Rectal smooth muscle tissue (tissue), 1 donor: Measurements from ENCODE around the gene DMXL1.

Source experiments
- H3K27ac ChIP-seq: one replicate; pipeline ENCODE4 v1.7.0; 2013; ENCODE audit warnings: low read depth, low read length, inconsistent platforms
- H3K27me3 ChIP-seq: one replicate; pipeline ENCODE4 v1.7.0; 2013; ENCODE audit warnings: low read length; ENCODE audit not compliant: control insufficient read depth, insufficient read depth
- H3K36me3 ChIP-seq: one replicate; pipeline ENCODE4 v1.7.0; 2013; ENCODE audit warnings: low read length; ENCODE audit not compliant: control insufficient read depth, insufficient read depth
- H3K4me1 ChIP-seq: one replicate; pipeline ENCODE4 v1.7.0; 2013; ENCODE audit warnings: low read length; ENCODE audit not compliant: control insufficient read depth, insufficient read depth
- H3K4me3 ChIP-seq: one replicate; pipeline ENCODE4 v1.7.0; 2013; ENCODE audit warnings: low read length
- H3K9ac ChIP-seq: one replicate; pipeline ENCODE4 v1.7.0; 2013; ENCODE audit warnings: low read length

DMXL1 gene

DNA sequence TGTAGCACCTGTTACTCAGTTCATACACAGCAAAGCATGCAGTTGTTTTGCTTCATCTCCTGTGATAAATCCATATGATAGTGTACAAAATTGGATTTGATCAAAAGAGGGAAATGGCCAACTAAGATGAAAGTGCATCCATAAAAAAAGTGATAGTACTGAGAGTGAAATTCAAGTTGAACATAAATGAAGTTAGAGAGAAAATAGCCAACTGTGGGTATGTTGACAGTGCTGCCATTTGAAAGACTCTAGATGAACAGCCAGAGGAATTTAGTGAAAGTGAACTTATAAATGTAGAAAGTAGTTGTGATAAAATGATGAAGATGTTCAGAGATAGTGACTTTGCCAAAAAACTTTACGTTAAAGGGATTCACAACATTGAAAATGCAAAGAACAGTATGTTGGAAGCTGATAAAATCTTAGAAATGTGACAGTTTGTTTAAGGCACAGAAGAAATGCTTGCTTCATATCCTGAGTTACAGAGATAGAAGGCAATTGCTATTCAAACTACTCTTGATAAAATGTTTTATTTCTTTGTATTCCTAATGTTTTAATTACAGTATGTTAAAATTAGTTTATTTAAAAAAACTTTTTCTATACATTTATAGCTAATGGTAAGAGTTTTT lies 119.7 kb downstream of the DMXL1 start:
- Histone ChIP-seq H3K36me3 (peaks cover 7% of the 10 kb centered on the region), H3K9ac (no peak overlapping the region), H3K27me3 (no peaks in the 10 kb centered on the region), H3K4me1 (no peaks in the 10 kb centered on the region), H3K27ac (no peak overlapping the region), H3K4me3 (no peak overlapping the region)

DNA sequence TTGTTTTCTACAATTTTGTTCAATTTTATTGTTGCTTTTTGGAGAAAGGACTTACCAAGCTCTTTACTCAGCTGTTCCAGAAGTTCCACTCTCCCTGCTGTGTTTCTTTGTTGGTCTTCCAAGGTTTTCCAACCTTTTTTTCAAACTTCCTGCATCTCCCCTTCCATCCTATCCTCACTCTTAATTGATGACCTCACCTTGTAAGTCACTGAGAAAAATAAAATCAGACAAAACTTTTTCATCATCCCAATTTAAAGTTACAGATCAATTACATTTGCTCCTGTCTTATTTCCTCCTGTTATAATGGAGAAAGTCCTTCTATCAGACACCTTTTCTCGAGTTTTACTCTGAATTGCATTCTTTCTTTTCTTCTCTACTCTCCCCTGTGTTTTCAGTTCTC lies 121.1 kb downstream of the DMXL1 start:
- peaks cover 7% of the 10 kb centered on the region for H3K36me3 ChIP-seq
- no peaks in the 10 kb centered on the region for H3K4me1 ChIP-seq
- H3K4me3 ChIP-seq: no peak overlapping the region
- H3K9ac ChIP-seq: no peak overlapping the region
- no peak overlapping the region for H3K27ac ChIP-seq
- H3K27me3 ChIP-seq: no peaks in the 10 kb centered on the region

DNA sequence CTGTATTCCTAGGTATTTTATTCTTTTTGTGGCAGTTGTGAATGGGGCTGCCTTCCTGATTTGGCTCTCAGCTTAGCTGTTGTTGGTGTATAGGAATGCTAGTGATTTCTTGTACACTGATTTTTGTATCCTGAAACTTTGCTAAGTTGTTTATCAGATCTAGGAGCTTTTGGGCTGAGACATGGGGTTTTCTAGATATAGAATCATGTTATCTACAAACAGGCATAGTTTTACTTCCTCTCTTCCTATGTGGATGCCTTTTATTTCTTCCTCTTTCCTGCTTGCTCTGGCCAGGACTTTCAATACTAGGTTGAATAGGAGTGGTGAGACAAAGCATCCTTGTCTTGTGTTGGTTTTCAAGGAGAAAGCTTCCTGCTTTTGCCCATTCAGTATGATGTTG lies 129.9 kb downstream of the DMXL1 start:
- H3K27me3 ChIP-seq: no peaks in the 10 kb centered on the region
- H3K27ac ChIP-seq: no peak overlapping the region
- no peak overlapping the region for H3K4me3 ChIP-seq
- no peak overlapping the region for H3K9ac ChIP-seq
- H3K36me3 ChIP-seq: peaks cover 10% of the 10 kb centered on the region
- H3K4me1 ChIP-seq: no peaks in the 10 kb centered on the region

DNA sequence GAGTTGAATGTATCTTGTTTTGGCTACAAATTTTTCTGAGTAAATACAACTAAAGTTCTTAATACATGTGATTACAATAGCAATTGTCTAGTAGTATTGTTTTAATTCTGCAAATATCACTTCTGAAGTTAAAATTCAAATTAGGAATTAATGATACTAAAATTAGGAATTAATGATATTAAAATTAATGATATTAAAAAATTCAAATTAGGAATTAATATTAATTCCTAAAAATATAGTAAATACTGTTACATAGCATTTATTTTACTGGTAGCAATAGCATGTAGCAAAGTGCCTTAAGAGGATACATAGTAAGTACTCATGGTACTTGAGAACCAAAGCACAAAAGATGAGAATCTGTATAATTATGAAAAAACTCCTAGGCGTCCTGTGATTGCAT lies 136.2 kb downstream of the DMXL1 start:
- H3K27me3 ChIP-seq: no peaks in the 10 kb centered on the region
- H3K4me3 ChIP-seq: no peak overlapping the region
- no peak overlapping the region for H3K9ac ChIP-seq
- no peak overlapping the region for H3K27ac ChIP-seq
- H3K4me1 ChIP-seq: no peaks in the 10 kb centered on the region
- H3K36me3 ChIP-seq: peaks cover 2% of the 10 kb centered on the region

DNA sequence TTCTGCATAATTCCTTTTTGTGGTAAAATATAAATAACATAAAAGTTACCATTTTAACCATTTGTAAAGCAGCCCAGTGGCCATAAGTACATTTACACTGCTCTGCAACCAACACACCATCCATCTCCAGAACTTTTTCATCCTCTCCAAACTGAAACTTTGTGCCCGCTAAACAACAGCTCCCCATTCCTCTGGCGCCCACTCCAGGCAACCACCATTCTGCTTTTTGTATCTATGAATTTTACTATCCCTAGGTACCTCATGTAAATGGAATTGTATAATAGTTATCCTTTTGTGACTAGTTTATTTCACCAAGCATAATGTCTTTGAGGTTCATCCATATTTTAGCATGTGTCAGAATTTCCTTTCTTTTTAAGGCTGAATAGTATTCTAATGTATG lies 141.1 kb downstream of the DMXL1 start:
- Histone ChIP-seq H3K27ac (no peak overlapping the region), H3K9ac (no peak overlapping the region), H3K4me1 (no peaks in the 10 kb centered on the region), H3K36me3 (peaks cover 2% of the 10 kb centered on the region), H3K4me3 (no peak overlapping the region), H3K27me3 (no peaks in the 10 kb centered on the region)

DNA sequence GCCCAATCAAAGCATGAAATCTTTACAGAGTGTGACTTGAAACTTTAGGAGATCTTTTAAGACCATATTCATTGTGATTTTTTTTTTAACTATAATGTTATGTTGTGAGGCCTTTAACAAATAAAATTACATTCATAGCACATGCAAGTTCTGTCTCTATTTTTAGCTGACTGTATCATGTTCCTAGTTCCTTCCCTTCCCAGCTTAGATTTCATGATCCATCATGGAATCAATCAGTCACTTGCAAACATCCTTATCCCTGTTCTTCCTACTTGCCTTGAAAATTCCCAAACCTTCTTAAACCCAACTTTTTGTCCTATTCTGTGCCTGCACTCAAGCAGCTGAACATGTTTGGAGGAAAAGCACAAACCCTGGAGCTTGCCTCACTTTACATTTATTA lies 141.8 kb downstream of the DMXL1 start:
- Histone ChIP-seq H3K4me3 (no peak overlapping the region), H3K36me3 (peaks cover 2% of the 10 kb centered on the region), H3K27me3 (no peaks in the 10 kb centered on the region), H3K27ac (no peak overlapping the region), H3K9ac (no peak overlapping the region), H3K4me1 (no peaks in the 10 kb centered on the region)

DNA sequence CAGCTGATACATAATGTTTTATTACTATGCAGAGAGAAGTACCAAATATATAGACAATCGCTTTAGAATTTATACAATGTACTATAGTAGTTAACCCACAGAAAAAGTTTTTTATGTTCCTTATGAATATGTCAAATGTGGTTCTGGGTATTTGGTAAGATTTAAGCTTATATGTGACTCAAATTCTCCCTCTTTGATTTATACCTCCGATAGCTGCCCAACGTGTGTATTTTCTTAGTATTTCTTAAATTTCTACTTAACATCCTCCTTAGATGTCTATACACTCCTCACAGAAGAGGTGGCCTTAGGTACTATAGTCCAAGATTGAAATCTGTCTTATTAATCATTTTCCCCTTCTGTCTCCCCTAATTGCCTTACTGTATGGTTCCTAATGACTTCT lies 146.3 kb downstream of the DMXL1 start:
- Histone ChIP-seq H3K27me3 (no peaks in the 10 kb centered on the region), H3K27ac (no peak overlapping the region), H3K4me1 (no peaks in the 10 kb centered on the region), H3K9ac (no peak overlapping the region), H3K4me3 (no peak overlapping the region), H3K36me3 (no peaks in the 10 kb centered on the region)

DNA sequence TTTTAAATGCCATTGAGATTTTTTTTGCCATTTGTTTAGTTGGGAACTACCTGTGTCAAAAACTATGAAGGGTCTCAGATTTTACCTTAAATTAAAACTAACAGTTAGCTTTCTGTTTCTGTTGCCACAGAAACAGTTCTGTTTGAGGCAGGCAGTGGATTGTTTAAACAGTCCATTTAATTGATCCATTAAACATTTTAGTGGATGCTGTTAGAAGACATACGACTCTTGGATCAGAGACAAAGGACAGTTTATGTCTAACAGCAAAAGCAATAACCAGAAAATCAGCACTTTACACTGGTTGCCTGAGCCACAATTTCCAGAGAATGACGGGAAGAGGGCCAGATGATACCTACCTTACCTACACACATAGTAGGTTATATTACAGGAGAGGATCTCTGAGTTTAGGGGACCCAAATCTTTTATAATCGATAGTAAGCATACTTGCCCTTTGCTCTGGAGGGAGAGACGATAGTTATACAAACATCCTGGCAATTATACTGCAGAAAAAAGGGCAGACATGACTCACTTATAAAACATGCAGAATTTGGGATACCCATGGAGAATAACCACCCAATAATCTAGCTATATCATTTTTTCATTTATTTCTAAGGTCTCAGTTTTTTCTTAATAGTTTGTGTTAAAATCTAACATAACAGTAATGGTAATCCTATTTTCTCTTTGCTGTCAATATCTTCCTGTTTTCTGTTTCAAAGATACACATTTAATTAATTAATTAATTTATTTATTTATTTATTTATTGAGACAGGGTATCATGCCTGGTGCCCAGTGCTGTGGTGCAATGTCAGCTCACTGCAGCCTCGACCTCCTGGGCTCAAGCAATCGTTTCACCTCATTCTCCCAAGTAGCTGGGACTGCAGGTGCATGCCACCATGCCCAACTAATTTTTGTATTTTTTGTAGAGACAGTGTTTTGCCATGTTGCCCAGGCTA lies 148.2 kb downstream of the DMXL1 start:
- Histone ChIP-seq H3K4me1 (no peaks in the 10 kb centered on the region), H3K27me3 (no peaks in the 10 kb centered on the region), H3K27ac (no peak overlapping the region), H3K9ac (no peak overlapping the region), H3K4me3 (no peak overlapping the region), H3K36me3 (no peaks in the 10 kb centered on the region)

DNA sequence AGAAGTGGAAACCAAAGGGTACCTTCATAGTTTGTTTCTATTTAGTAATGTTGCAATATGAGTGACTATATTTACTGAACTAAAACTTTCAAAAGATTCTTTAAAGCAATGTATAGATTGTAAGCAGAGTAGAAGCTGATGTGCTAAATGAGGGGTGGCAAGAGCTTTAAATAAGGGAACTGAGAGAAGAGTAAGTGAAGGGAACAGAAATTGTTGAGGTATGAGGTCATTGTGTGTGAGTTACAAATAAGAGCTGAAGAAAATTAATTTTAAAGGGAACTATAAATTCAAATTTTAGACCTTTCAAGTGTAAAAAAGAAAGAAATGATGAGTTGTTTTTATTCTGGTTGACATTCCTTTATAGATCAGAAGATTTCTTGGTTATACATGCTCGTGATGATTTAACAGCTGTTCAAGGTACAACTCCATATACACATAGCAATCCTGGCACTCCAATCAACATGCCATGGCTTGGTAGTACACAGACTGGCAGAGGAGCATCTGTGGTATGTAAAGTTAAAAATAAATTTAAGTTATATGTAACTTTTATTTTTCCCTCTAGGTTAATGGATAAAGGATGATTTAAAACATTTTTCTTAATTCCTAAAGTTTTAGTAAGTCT lies 149.8 kb downstream of the DMXL1 start:
- no peak overlapping the region for H3K27ac ChIP-seq
- no peaks in the 10 kb centered on the region for H3K4me1 ChIP-seq
- H3K36me3 ChIP-seq: no peaks in the 10 kb centered on the region
- no peaks in the 10 kb centered on the region for H3K27me3 ChIP-seq
- no peak overlapping the region for H3K9ac ChIP-seq
- H3K4me3 ChIP-seq: no peak overlapping the region

DNA sequence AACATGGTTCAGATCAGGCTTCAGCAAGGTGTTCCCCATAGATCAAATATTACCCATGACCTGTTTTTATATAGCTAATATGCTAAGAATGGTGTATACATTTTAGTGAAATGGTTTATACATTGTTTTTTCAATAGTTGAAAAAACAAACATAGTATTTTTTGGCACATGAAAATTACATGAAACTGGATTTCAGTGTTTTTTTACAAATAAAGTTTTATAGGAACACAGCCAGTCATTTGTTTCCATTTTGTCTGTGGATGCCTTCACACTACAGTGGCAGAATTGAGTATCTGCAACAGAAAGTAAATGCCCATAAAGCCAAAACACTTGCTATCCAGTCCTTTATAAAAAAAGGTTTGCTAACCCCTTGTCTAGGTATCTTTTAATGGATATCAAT lies 150.4 kb downstream of the DMXL1 start:
- H3K36me3 ChIP-seq: no peaks in the 10 kb centered on the region
- H3K27ac ChIP-seq: no peak overlapping the region
- no peak overlapping the region for H3K4me3 ChIP-seq
- no peaks in the 10 kb centered on the region for H3K27me3 ChIP-seq
- no peak overlapping the region for H3K9ac ChIP-seq
- no peaks in the 10 kb centered on the region for H3K4me1 ChIP-seq

DNA sequence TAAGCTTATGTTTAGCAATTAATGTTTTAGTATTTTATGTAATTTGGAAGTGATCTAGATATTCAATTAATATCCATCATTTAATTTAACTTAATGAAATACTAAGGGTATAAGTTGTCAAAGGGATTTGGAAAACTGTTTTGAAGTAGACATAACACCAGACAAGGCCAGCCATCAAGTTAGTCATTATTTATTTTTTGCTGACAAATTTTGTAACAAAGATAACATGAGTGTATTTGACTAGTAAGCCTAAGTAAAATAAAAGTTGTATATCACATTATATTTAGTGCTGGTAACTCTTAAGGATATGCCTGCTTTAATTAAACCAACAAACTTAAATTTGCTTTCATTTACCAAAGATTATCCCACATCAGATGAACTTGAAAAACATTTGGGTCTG lies 159.1 kb downstream of the DMXL1 start:
- Histone ChIP-seq H3K4me3 (no peak overlapping the region), H3K27me3 (no peaks in the 10 kb centered on the region), H3K4me1 (no peaks in the 10 kb centered on the region), H3K27ac (no peak overlapping the region), H3K9ac (no peak overlapping the region), H3K36me3 (peaks cover 3% of the 10 kb centered on the region)

DNA sequence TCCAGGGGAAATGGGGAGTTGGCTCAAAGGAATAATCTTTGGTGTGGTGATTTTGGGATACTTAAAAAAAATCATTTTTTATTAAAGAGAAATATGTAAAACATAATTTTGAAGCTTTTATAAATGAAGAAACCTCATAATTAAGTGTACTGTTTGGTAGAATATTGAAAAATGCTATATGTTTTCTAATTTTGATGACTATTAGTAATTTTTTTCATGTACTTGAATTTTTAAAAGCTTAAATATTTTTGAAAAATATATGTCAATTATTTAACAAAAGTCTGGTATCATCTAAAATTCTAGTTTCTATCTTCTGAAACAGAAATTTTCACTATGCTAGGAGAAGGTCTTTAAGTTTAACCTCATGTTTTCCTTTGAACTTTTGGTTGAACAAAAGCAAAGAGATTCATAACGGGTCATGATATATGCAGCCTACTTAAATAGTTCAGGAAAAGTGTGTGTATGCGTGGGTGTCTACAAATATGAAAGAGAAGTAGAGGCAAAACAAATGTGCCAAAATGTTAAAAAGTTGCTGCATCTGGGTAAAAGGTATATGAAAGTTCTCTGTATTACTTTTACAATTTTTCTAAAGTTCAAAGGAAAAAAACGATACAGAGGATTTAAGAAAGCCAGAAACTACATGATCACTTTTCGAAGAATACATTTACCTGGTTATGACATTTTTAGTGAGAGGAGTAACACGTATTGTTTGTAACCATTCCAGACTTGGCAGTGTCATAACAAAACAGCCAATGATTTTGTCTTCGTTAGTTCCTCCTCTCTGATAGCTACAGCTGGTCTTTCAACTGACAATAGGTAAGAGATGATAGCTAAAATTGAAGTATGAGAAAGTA lies 167.6 kb downstream of the DMXL1 start:
- H3K36me3 ChIP-seq: peaks cover 3% of the 10 kb centered on the region
- no peak overlapping the region for H3K9ac ChIP-seq
- H3K27me3 ChIP-seq: no peaks in the 10 kb centered on the region
- H3K27ac ChIP-seq: no peak overlapping the region
- no peaks in the 10 kb centered on the region for H3K4me1 ChIP-seq
- H3K4me3 ChIP-seq: no peak overlapping the region
